ENCODE data around the gene ACKR3. TPM values are rescaled to one million over a fixed set of nuclear protein-coding genes. Genes with fewer than 3 reads are reported as not detected.

The ACKR3 gene
- total RNA-seq, 1 donor from 2014 or later = 57.0 TPM

DNA sequence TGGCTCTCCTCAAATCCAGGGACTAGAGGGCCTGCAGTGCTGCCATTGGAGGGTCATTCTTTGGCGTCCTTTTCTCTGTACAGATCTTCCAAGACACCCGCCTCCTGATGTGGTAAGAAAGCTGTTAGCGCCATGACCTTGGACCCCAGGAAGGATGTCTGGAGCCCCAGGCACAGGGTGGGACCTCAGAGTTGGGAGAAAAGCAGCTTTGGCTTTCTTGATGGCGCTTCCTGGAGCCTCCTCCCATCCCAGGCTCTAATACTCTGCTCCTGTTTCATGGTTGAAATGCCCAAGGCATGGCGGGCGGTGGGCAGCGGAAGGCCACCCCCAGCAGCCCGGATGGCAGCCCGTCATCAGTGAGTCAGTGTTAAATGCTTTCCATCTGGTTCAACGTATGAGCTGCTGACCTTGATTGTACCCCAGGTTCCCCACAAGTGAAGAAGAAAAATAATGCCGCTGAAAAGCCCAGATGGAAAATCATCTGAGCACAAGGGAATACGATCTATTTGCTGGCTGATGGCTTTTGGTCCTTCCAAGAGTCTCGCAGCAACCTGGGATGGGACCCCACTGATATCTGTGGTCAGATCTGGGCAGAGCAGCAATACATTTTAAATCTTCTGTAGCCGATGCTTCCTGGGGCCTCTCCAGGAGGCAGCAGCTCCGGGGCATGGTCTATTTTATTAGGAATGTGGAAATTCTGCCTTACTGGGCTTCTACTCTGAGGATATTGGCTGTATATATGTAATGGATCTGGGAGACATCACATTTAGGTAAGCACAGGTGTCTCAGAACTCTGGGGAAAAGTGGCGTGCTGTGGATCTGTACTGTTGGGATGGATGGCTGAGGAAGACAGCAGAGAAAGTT, 15.1 kb downstream of the ACKR3 start:
- DNase-seq (ENCODE audit: low read depth, low spot score) = no peak

DNA sequence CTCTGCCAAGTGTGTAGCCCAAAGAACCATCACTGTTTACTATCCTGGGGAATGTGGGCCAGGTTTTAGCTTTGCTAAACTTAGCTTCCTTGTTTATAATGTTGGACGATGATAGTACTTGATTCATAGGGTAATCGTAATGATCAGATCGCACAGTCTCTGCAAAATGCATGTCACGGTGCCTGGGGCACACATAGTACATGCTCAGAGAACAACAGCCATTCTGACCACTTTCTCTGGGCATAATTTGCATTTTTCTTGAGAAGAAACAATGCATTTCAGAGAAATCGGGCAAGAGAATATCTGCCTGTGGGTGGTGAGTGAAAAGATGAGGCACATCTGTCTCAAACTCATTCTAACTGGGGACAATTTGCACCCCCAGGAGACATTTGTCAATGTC, 16.3 kb downstream of the ACKR3 start:
- no peak for DNase-seq (ENCODE audit: low read depth, low spot score)

DNA sequence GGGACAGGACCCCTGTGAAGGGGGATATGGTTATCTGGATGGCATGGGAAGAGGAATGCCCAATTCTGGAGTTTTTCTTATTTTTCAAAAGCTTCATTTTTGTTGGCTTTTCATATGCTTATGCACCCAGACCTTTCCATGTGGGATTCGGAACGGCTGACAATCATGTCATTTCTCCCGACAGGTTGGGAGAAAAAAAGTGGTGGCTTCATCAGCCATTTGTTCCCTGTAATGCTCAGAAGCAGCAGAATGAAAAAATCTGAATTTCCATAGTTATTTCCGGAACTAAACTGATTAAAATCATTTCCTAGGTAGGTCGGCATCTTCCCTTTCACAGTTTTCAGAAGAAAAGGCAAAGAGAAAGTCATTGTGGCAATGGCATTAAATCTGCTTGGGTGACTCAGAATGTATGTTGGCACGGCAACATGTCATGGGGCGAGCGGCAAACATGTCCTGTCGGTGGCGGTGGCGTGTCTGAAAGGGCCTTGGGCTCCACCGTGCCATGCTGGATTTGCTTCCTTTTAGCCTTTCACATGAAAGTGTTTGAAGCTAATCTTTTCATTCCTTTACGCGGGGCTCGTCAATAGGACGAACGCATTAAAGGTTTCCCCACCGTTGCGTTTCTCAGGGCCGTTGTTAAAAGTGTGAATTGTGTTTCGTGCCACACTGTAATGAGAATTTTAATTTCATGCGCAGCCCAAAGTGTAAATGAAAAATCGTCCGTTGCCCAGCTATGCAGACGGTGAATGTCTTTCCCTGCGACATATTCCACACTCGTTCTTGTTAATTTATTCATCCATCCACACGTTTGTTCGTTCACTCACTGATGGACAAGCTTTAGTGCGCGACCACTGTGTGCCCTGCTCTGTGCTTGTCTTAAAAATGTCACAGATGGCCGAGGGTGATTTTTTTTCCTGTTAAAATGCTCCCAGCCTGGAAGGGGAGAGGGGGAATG, 18.5 kb downstream of the ACKR3 start:
- DNase-seq (ENCODE audit: low read depth, low spot score) = no peak

DNA sequence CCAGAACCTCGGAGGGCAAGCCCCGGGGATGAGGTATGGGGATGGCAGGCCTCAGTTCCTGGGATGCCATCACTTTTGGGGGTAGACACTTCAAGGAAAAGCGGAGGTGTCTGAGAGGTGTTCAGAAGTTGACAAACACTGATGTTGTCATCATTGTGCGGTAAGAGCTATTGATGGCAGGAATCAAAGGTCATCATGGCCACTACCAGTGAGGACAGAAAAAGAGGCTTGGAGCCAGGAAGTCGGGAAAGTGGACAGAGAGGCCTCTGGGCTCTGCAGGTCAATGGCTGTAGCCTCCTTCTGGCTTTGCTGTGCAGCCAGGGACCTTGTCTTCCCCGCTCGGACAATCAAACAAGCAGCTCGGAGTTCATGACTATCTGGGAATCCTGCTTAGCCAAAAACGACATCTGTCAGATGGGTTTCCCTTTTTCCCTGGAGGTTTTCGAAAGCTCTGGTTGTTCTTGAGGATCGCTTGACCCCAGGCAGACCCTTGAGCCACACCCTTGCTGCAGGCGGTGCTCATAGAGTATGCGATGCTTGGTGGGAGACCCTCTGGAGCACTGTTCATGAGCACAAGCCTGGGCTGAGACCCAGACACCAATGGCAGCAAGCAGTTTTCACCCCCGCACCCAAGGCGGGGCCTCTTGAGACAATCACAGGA, 19.4 kb downstream of the ACKR3 start:
- no peak for DNase-seq (ENCODE audit: low read depth, low spot score)

DNA sequence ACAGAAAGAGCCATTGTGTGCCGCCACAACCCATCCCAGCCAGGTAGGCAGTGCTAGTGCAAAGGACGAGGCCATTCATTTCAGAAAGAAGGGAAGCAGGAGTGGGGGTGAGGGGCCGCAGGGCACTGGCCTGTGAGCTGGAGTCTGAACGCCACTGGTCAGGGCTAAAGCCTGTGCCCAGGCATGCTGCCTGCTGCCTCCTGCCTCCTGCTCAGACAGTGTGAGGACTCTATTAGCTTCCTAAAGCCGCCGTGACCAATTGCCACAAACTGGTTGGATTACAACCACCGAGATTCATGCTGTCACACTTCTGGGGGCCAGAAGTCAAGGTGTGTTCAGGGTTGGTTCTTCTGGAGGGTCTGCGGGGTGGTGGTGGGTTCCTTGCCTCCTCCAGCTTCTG, 21.2 kb downstream of the ACKR3 start:
- DNase-seq (ENCODE audit: low read depth, low spot score) = no peak

DNA sequence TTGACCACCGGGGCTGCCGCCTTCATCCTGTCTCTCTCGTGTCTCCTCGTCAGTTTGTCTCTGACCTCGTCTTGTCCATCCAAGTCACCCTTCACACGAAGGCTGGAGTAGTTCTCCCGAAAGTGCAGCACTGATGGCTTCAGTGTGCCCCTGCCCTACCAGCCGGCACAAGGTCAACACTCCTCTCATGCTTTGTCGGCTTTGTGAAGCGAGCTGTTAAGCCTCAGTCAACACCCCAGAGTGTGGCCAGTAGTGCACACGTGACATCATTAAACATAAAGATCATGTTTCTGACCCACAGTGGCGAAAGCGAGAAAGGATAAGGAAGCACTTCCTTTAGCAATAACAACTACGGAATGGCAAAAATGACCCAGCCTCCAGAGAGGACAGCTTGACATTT, 23.2 kb downstream of the ACKR3 start:
- DNase-seq (ENCODE audit: low read depth, low spot score) = no peak

DNA sequence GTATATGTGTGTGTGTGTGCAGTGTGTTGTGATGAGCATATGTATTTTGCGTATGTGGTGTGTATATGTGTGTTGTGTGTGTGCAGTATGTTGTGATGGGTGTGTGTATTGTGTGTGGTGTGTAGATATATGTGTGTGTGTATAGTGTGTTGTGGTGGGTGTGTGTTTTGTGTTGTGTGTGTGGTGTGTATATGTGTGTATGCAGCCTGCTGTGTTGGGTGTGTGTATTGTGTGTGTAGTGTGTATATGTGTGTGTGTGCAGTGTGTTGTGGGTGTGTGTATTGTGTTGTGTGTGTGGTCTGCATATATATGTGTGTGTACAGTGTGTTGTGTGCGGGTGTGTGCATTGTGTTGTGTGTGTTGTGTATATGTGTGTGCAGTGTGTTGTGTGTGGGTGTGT, 23.9 kb downstream of the ACKR3 start:
- no peak for DNase-seq (ENCODE audit: low read depth, low spot score)

DNA sequence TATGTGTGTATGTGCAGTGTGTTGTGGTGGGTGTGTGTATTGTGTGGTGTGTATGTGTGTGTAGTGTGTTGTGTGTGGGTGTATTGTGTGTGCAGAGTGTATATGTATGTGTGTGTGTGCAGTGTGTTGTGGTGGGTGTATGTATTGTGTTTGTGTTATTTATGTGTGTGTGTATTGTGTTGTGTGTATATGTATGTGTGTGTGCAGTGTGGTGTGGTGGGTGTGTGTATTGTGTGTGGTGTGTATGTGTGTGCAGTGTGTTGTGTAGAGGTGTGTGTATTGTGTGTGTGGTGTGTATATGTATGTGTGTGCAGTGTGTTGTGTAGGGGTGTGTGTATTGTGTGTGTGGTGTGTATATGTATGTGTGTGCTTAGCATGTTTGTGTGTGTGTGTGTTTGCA, 24.3 kb downstream of the ACKR3 start:
- no peak for DNase-seq (ENCODE audit: low read depth, low spot score)

DNA sequence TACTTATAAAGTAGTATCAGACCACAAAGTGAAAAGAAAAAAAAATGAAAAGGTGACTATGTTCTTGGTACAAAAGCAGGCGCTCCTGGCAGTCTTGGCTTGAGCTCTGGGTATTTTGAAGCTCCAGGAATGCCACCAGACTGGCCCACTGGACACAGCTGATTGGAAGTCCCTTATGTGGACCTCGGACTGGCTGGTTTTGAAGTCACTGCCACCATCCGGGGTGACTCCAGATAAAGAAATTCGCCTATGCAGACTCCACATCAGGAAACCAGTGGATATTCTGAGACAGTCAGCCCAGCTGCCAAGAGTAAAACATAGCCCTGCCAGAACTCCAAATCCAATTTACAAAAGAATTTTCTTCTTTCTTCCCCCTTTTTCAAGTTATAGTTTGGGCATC, 28.0 kb downstream of the ACKR3 start:
- no peak for DNase-seq (ENCODE audit: low read depth, low spot score)

DNA sequence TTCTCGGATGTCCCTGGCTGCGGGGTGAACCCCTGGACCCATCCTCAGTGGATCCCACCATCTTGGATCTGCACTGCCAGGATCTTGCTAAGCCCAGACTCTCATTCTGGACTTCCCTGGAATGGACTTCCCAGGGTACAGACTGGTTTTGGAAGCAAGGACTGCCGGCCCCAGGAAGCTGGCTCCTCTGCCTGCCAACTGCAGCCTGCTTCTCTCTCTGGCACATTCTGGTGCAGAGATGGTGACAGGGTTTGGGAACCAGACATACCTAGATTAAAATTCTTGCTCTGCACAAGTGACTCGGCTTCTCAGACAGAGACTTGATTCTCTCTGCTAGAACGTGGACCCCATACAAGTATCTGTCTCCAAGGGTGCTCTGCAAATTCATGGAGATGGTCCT, 29.4 kb downstream of the ACKR3 start:
- no peak for DNase-seq (ENCODE audit: low read depth, low spot score)

DNA sequence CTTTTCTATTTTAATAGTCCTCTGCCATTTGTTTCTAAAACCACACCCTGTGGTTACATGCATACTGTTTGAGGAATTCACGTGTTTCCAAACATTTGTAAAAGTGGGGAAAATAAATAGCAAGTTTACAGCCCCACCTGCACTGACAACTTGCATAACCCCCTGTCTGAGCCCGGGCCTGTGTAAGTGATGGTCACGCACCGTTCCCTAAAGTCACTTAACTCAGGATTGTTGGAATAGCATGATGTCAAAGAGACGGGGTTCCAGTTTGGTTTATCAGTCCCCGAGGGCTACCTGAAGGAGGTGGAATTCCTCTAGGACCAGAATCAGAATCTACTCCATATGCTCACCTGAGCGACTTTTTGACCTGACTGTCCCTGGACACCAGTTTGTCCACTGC, 30.5 kb downstream of the ACKR3 start:
- no peak for DNase-seq (ENCODE audit: low read depth, low spot score)

DNA sequence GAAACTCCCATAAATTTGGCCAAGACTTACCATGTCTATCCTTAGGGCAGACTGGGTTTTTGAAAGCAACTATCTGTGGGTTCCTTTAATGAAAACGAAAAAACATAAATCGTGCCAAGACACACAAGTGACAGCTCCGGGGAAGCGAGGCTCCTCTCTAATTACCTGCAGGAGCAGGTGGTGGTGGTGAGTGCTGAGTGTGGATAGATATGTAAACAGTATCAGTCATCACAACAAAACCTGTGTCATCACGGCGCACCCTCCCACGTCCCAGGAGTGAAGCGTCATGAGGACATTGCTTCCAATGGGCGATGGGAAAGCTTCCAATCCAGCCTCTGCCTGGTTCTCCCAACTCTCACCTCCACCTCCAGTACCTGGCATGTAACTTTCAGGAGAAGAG, 31.3 kb downstream of the ACKR3 start:
- no peak for DNase-seq (ENCODE audit: low read depth, low spot score)

DNA sequence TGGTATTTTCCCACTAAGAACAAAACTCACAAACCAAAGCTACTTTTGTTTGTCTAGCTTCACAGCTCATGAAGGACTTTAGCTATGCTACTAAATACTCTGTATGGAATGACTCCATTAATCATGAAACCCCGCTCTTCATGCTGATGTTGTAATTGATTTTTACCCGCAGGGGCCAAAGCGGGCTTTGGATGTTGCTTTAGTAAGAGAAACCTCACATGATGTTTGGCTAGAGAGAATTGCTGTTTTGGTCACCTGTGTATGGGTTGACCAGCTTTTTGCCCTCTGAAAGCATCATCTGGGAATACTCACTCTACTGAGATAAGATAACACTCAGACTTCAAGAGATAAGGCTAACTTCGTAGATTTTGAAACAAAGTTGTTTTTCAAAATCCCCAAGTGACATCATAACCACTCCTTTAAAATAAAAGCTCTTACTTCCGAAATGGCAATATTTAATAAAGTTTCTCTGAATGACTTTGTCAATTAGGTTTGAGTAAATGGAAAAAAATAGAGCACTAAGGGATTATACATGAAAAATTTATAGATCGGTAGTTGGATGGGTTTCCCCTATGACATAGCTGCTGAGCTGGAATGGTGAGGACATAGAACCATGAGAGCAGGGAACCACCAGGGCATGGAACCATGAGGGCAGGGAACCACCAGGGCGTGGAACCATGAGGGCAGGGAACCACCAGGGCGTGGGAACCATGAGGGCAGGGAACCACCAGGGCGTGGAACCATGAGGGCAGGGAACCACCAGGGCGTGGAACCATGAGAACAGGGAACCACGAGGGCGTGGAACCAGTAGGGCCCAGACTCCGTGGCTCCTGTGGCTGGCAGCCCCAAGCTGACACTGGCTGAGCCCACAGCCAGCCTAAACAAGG, 31.9 kb downstream of the ACKR3 start:
- DNase-seq (ENCODE audit: low read depth, low spot score) = no peak

DNA sequence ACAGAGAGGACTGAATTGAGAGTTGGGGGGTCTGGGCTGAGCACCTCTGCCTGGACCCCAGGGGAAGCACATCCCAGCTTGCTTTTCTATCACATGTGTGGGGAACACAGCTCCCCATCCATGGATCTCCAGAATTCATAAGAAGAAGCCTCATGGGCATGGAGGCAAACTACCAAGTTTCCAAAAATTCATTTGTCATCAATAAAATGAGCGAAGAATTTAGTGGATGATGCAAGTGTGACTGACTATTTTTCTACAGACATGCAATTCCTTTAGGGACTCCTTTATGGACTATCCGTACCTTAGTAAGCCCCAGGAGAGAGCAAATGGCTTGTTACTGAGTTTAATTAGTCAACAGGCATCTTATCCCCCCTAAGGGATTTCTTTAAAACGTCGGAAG, 33.1 kb downstream of the ACKR3 start:
- no peak for DNase-seq (ENCODE audit: low read depth, low spot score)

DNA sequence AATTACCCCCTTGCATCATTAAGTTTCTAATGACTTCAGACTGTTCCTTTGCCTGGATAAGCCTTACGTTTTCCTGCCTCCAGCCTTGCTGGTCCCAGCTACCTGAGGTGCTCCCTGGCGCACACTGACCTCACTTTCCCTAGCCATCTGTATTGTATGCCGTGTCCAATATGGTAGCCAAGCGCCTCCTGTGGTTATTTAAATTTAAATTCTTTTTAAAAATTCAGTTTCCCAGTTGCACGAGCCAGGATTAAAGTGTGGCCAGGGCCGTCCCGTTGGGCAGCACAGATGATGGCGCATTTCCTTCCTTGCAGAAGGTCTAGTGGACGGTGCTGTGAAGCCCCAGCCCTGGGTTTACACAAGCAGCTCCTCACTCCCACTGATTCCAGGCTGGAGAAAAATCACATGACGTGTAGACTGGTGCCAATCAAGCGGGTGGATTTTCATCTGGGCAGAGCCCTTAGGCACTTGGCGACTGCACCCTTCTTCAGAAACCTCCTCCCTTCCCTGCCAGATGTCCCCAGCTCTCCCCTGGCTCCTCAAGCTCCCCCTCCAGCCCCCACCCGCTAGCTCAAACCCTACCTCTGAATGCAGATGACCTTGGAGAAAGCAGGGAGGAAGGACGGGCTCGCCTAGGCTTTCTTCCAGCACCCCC, 33.9 kb downstream of the ACKR3 start:
- no peak for DNase-seq (ENCODE audit: low read depth, low spot score)

DNA sequence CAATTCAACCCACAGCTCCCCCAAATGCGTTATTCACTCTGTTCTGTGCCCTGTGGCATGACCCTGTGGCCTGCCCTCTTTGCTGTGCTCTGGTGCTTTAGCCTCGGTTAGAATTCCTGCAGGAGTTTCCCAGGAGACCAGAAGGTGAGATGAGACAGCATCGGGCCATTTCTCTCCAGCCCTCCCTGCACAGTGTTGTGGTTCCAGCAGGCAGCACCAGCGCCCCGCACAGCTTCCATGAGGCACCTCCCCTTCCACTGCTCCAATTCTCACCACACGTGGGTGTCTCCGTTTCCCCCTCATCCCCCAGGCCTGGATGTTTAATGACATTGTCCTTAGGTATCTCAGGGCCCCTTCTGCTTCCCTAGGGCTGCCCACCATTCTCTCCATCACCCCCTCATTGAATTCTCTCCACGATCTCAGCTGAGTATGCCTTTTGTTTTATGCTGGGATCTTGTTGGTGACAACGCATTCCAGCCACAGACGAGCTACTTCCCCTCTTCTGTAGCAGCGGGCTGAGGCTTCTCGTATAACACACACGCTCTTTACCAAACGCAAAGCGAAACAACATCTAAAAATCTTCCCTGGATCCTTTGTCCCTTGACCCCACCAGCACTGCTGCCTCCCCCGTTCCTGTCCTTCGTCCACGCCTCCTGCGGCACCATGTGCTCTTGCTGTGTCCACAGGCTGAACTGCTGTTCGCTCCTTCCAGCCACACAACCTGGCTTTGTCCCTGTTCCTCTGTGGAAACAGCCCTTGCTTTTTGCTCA, 35.1 kb downstream of the ACKR3 start:
- no peak for DNase-seq (ENCODE audit: low read depth, low spot score)

DNA sequence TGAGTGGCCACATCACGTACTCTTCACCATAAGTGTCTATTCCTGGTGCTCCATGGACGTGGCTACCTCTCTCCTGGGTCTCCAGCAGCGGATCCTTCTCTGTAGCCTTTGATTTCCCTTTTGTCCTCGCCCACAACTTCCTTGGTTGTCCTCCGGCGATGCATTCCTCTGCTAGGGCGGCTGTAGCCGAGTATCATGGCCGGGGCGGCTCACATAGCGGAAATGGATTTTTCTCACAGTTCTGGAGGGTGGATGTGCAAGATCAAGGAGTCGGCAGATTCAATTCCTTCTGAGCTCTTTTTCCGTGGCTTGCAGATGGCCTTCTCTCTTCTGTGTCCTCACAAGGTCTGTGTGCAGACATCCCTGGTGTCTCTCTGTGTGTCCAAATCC, 35.7 kb downstream of the ACKR3 start:
- no peak for DNase-seq (ENCODE audit: low read depth, low spot score)

DNA sequence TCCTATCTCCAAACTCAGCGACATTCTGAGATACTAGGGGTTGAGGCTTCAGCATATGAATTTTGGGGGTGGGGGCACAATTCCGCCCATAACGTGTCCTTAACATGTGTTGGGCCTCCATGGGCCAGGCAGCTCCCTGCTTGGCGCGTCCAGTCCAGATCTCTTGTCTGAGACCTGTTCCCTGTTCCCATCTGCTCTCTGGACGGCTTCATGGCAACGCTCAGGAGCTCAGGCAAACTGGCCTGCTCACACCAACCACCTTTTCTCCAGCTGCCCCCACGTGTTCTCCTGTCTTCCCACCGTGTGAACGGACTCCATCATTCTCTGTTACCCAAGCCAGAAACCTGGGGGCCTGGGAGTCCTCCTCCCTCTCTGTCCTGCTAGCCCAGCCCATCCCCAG, 36.4 kb downstream of the ACKR3 start:
- no peak for DNase-seq (ENCODE audit: low read depth, low spot score)

DNA sequence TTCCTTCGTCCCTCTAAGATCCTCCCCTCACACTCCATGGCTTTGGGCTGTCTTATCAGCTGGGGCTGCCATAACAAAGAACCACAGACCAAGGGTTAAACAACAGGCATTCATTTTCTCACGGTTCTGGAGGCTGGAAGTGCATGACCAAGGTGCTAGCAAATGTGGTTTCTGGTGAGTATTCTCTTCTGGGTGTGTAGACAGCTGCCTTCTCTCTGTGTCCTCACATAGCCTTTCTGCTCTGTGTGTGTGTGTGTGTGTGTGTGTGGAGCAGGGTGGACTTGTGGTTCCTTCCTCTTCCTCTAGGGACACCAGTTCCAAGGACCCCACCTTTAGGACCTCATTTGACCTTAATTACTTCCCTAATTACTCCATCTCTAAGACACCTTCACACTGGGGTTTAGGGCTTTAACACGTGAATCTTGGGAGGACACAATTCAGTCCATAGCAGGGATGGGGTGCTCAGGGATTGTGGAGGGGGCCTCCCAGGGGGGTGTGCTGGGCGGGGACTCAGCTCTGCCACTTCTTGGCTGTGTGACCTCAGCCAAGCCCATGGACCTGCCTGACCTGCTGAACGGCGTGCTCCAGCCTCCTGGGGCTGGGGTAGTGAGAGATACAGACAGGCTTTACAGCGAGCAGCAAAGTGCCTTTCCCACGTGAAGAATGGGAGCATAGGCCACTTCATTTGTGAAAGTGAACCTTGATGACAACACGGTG, 38.0 kb downstream of the ACKR3 start:
- no peak for DNase-seq (ENCODE audit: low read depth, low spot score)

Data from pulmonary artery endothelial cell (primary cell).